H9 (cell line): ENCODE measurements around the gene TAS2R3. TPM values are rescaled to one million over a fixed set of nuclear protein-coding genes. Genes with fewer than 3 reads are reported as not detected.

Experiments
- DNase-seq: peaks from one replicate; pipeline ENCODE4 v3.0.0-alpha.2; 2017
- H2AFZ ChIP-seq: one replicate; pipeline ENCODE4 v1.6.1; 2013; ENCODE audit warnings: mild to moderate bottlenecking, low read length, control low read depth, moderate library complexity
- H2AK5ac ChIP-seq: 2 replicates; pipeline ENCODE4 v1.6.1; 2013; ENCODE audit warnings: low read length, control low read depth, mixed read lengths; ENCODE audit not compliant: insufficient read length
- H2BK120ac ChIP-seq: one replicate; pipeline ENCODE4 v1.6.1; 2013; ENCODE audit warnings: low read depth, mild to moderate bottlenecking, low read length, control low read depth, inconsistent platforms; ENCODE audit not compliant: poor library complexity, severe bottlenecking
- H2BK12ac ChIP-seq: 2 replicates; pipeline ENCODE4 v1.6.1; 2013; ENCODE audit warnings: low read length, control low read depth, mixed read lengths, low read depth; ENCODE audit not compliant: insufficient read length
- H2BK15ac ChIP-seq: 2 replicates; pipeline ENCODE4 v1.6.1; 2013; ENCODE audit warnings: low read depth, low read length, control low read depth
- H2BK20ac ChIP-seq: one replicate; pipeline ENCODE4 v1.6.1; 2013; ENCODE audit warnings: low read depth, mild to moderate bottlenecking, low read length, control low read depth, inconsistent platforms; ENCODE audit not compliant: poor library complexity, severe bottlenecking
- H2BK5ac ChIP-seq: 2 replicates; pipeline ENCODE4 v1.6.1; 2013; ENCODE audit warnings: low read length, control low read depth, mixed read lengths; ENCODE audit not compliant: insufficient read length
- H3K14ac ChIP-seq: 2 replicates; pipeline ENCODE4 v1.6.1; 2013; ENCODE audit warnings: low read length, control low read depth; ENCODE audit not compliant: insufficient read depth
- H3K18ac ChIP-seq: 2 replicates; pipeline ENCODE4 v1.6.1; 2013; ENCODE audit warnings: low read depth, mild to moderate bottlenecking, mixed read lengths, low read length, control low read depth; ENCODE audit not compliant: insufficient read length
- H3K23ac ChIP-seq: 2 replicates; pipeline ENCODE4 v1.6.1; 2013; ENCODE audit warnings: low read length, control low read depth, mixed read lengths, low read depth; ENCODE audit not compliant: insufficient read length
- H3K23me2 ChIP-seq: 2 replicates; pipeline ENCODE4 v1.6.1; 2013; ENCODE audit warnings: low read depth, mild to moderate bottlenecking, mixed read lengths, low read length, control low read depth; ENCODE audit not compliant: insufficient read length, poor library complexity, severe bottlenecking
- H3K27ac ChIP-seq: 2 replicates; pipeline ENCODE4 v1.5.1; 2013; ENCODE audit warnings: low read length, control low read depth, mixed read lengths, low read depth; ENCODE audit not compliant: insufficient read length
- H3K27me3 ChIP-seq: 2 replicates; pipeline ENCODE4 v1.6.1; 2013; ENCODE audit warnings: low read length, control low read depth, inconsistent platforms; ENCODE audit not compliant: insufficient read depth
- H3K4ac ChIP-seq: 2 replicates; pipeline ENCODE4 v1.6.1; 2013; ENCODE audit warnings: low read depth, mild to moderate bottlenecking, control low read depth, inconsistent platforms, low read length, moderate library complexity
- H3K4me1 ChIP-seq: 2 replicates; pipeline ENCODE4 v1.6.1; 2013; ENCODE audit warnings: low read length, control low read depth, inconsistent platforms; ENCODE audit not compliant: insufficient read depth
- H3K4me2 ChIP-seq: 2 replicates; pipeline ENCODE4 v1.6.1; 2013; ENCODE audit warnings: low read length, control low read depth, mixed read lengths; ENCODE audit not compliant: insufficient read length, insufficient read depth
- H3K56ac ChIP-seq: 2 replicates; pipeline ENCODE4 v1.6.1; 2013; ENCODE audit warnings: low read depth, mild to moderate bottlenecking, mixed read lengths, low read length, control low read depth; ENCODE audit not compliant: insufficient read length
- H3K79me1 ChIP-seq: 2 replicates; pipeline ENCODE4 v1.6.1; 2013; ENCODE audit warnings: low read depth, mild to moderate bottlenecking, moderate library complexity, low read length, control low read depth, inconsistent platforms; ENCODE audit not compliant: insufficient read depth, poor library complexity, severe bottlenecking
- H3K79me2 ChIP-seq: 2 replicates; pipeline ENCODE4 v1.6.1; 2013; ENCODE audit warnings: low read length, control low read depth, inconsistent platforms; ENCODE audit not compliant: insufficient read depth
- H3K9ac ChIP-seq: 2 replicates; pipeline ENCODE4 v1.6.1; 2013; ENCODE audit warnings: low read length, control low read depth, mixed read lengths; ENCODE audit not compliant: insufficient read length; ENCODE audit errors: extremely low read depth
- H3K9me3 ChIP-seq: one replicate; pipeline ENCODE4 v1.6.1; 2013; ENCODE audit warnings: low read depth, low read length, inconsistent platforms; ENCODE audit not compliant: control insufficient read depth
- H3T11ph ChIP-seq: one replicate; pipeline ENCODE4 v1.6.1; 2013; ENCODE audit warnings: mild to moderate bottlenecking, low read length, control low read depth, inconsistent platforms
- H4K20me1 ChIP-seq: one replicate; pipeline ENCODE4 v1.6.1; 2013; ENCODE audit not compliant: control insufficient read depth, insufficient read length, insufficient read depth
- H4K5ac ChIP-seq: 2 replicates; pipeline ENCODE4 v1.6.1; 2013; ENCODE audit warnings: low read depth, mild to moderate bottlenecking, mixed read lengths, low read length, control low read depth; ENCODE audit not compliant: insufficient read length
- H4K8ac ChIP-seq: replicated peaks from 2 replicates; pipeline ENCODE4 v1.6.1; 2013; ENCODE audit warnings: low read length, control low read depth, mixed read lengths, low read depth; ENCODE audit not compliant: insufficient read length
- H4K91ac ChIP-seq: 2 replicates; pipeline ENCODE4 v1.6.1; 2013; ENCODE audit warnings: low read depth, mild to moderate bottlenecking, moderate library complexity, mixed read lengths, low read length, control low read depth; ENCODE audit not compliant: insufficient read length
- H3K27ac Mint-ChIP-seq, 3 experiments: 2 replicates in 2 of 3; 3 replicates in 1 of 3; pipeline ENCODE4 v1.8.0; 2020 to 2021; ENCODE audit warnings: mixed read lengths in 3 of 3, mild to moderate bottlenecking in 1 of 3, moderate library complexity in 1 of 3
- H3K27me3 Mint-ChIP-seq: 2 replicates; pipeline ENCODE4 v1.8.0; 2021; ENCODE audit warnings: low read depth, mild to moderate bottlenecking, moderate library complexity, mixed read lengths
- H3K36me3 Mint-ChIP-seq, 3 experiments: 2 replicates in 2 of 3; 3 replicates in 1 of 3; pipeline ENCODE4 v1.8.0; 2020 to 2021; ENCODE audit warnings: low read depth in 3 of 3, mixed read lengths in 3 of 3; ENCODE audit not compliant: insufficient read depth in 1 of 3
- H3K4me1 Mint-ChIP-seq, 2 experiments: 2 replicates each; pipeline ENCODE4 v1.8.0; 2020; ENCODE audit warnings: mixed read lengths in 2 of 2
- H3K4me3 Mint-ChIP-seq, 2 experiments: 2 replicates in 1 of 2; 3 replicates in 1 of 2; pipeline ENCODE4 v1.8.0; 2020 to 2021; ENCODE audit warnings: mild to moderate bottlenecking in 2 of 2, mixed read lengths in 2 of 2, moderate library complexity in 1 of 2
- H3K9me3 Mint-ChIP-seq, 2 experiments: 2 replicates in 1 of 2; 3 replicates in 1 of 2; pipeline ENCODE4 v1.8.0; 2020; ENCODE audit warnings: mild to moderate bottlenecking in 2 of 2, mixed read lengths in 2 of 2, moderate library complexity in 1 of 2
- WGBS: extraction: QIAGEN DNeasy Blood & Tissue Kit; methylation state at CpG from one replicate; pipeline ENCODE4 v1.1.7; 2013; ENCODE audit warnings: missing lambda C conversion rate, low lambda C conversion rate, mixed read lengths; ENCODE audit not compliant: insufficient read length; ENCODE audit errors: extremely low coverage; 5-methylcytosine and 5-hydroxymethylcytosine counted together
- total RNA-seq: library from RNA; stranded (reverse); gene quantifications from 2 replicates; pipeline ENCODE4 v1.2.1, GENCODE V29; 2021
- TF ChIP-seq, protein P1 (sequence below): fragments of 200-600 bp; sonication (generic); conservative IDR thresholded peaks from 3 replicates; pipeline ENCODE4 v1.8.0; 2021; ENCODE audit warnings: antibody characterized with exemption, mild to moderate bottlenecking

Gene TAS2R3
- total RNA-seq, 1 experiment from 2014 or later, result 1.2 TPM

- no peak within 1 kb of the TSS for H3K4me3 Mint-ChIP-seq
- no CpG with 5 or more reads among the region's 5 CpGs for WGBS
- H3K27ac ChIP-seq, result no peak within 1 kb of the TSS
Observed at GRCh38 chr7:141789917-141790316, 26.0 kb downstream of the TAS2R3 start, which contains the start of gene TAS2R5. TSS of gene TAS2R5 (plus strand) at chr7:141790217. CDS start at chr7:141790362, 145 bp downstream.

More at GRCh38 chr7:141789917-141790316, 26.0 kb downstream of the TAS2R3 start, which contains the start of gene TAS2R5:
- Histone ChIP-seq H3K14ac (no peak within 1 kb of the TSS), H3T11ph (no peak within 1 kb of the TSS), H3K9ac (no peak within 1 kb of the TSS), H2AFZ (no peak within 1 kb of the TSS), H4K8ac (no peak within 1 kb of the TSS), H2BK5ac (no peak within 1 kb of the TSS), H2BK12ac (no peak within 1 kb of the TSS), H3K4ac (no peak within 1 kb of the TSS), H3K23me2 (no peaks in the 10 kb centered on the region), H4K20me1 (no peaks in the 10 kb centered on the region), H2BK15ac (no peak within 1 kb of the TSS), H2AK5ac (no peak within 1 kb of the TSS), H3K23ac (no peak within 1 kb of the TSS), H3K27me3 (no peaks in the 10 kb centered on the region), H3K79me2 (no peaks in the 10 kb centered on the region), H3K79me1 (no peaks in the 10 kb centered on the region), H3K4me1 (no peaks in the 10 kb centered on the region), H4K5ac (no peak within 1 kb of the TSS), H4K91ac (no peak within 1 kb of the TSS), H2BK120ac (no peak within 1 kb of the TSS), H3K9me3 (no peaks in the 10 kb centered on the region), H3K56ac (no peak within 1 kb of the TSS), H3K4me2 (no peak within 1 kb of the TSS), H3K18ac (no peak within 1 kb of the TSS), H2BK20ac (no peak within 1 kb of the TSS)
- no peak within 1 kb of the TSS for H3K27ac Mint-ChIP-seq
- no peaks in the 10 kb centered on the region for H3K4me1 Mint-ChIP-seq
- no peaks in the 10 kb centered on the region for H3K9me3 Mint-ChIP-seq
- TF ChIP-seq, protein P1, sequence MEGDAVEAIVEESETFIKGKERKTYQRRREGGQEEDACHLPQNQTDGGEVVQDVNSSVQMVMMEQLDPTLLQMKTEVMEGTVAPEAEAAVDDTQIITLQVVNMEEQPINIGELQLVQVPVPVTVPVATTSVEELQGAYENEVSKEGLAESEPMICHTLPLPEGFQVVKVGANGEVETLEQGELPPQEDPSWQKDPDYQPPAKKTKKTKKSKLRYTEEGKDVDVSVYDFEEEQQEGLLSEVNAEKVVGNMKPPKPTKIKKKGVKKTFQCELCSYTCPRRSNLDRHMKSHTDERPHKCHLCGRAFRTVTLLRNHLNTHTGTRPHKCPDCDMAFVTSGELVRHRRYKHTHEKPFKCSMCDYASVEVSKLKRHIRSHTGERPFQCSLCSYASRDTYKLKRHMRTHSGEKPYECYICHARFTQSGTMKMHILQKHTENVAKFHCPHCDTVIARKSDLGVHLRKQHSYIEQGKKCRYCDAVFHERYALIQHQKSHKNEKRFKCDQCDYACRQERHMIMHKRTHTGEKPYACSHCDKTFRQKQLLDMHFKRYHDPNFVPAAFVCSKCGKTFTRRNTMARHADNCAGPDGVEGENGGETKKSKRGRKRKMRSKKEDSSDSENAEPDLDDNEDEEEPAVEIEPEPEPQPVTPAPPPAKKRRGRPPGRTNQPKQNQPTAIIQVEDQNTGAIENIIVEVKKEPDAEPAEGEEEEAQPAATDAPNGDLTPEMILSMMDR, result no peak
- DNase-seq, result no peak
- no peaks in the 10 kb centered on the region for H3K27me3 Mint-ChIP-seq
- peaks cover 2 to 8% (median 7%) of the 10 kb centered on the region in 3 experiments; a peak in 4 of 7 replicates for H3K36me3 Mint-ChIP-seq
